AML-193 (cell line): ENCODE results near the gene SLCO2B1.

Experiments used
- DNase-seq, 2 experiments: peaks; one replicate each; lab custom pipeline; 2025; lab: John Stamatoyannopoulos, UW

The SLCO2B1 gene

DNA sequence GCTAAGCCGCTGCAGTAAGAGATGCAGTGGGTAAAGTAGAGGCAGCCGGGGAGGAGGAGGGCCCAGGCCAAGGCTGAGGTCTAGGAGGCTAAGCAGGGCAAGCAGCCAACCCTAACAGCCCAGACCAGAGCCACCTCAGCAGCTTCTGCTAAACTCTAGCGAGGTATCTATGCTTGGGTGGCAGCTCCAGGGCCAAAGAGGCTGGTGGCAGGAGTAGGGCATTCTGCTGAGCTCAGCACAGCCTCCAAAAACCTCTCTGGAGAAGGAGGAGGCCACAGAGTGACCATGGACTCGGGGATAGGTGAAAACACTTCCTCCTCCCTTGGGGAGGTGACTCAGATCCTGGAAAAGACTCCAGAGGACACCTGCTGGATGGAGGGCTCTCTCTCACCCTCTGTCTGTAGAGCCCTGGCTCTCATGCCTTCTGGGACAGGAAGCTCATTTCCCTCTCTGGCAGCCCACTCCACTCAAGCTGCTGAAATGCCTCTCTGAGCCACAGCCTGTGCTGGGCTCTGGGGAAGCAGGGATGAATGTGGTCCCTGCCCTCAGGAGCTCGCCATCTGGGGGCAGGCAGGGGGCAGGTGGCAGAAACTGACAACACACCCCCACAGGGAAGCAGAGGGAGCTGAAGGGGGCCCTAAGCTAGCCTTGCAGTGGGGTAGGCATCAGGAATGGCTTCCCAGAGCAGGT, 73.2 kb downstream of the SLCO2B1 start:
- DNase-seq = no peak

GRCh38 chr11:75225794-75226193, 74.9 kb downstream of the SLCO2B1 start:
- DNase-seq = no peak

DNA sequence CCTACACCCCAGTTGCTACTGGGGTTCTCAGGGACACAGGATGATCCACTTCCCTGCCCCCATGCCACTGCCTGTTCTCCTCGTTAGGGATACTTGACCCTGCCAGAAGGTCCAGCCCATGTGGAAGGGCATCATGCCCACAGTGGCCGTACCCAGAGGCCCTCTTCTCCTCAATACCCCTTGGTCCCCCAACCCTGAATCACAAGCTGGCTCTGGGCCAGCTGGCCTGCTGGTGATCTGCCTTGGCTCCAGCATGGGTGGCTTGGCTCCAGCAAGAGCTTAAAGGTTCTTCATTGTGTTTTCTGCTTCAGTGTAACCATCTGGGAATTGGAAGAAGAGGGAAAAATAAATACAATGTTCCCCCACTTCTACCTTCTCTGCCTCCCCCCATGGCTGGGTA, 78.6 kb downstream of the SLCO2B1 start:
- DNase-seq = no peak

GRCh38 chr11:75230621-75231020, 79.7 kb downstream of the SLCO2B1 start:
- no peak for DNase-seq

GRCh38 chr11:75233754-75234172, 82.9 kb downstream of the SLCO2B1 start:
- peak; percentile 48 to 56 for DNase-seq

GRCh38 chr11:75236062-75236461, 85.2 kb downstream of the SLCO2B1 start:
- no peak for DNase-seq

GRCh38 chr11:75237050-75237449, 86.1 kb downstream of the SLCO2B1 start:
- DNase-seq = no peak

GRCh38 chr11:75238595-75239440, 87.9 kb downstream of the SLCO2B1 start:
- DNase-seq = no peak

GRCh38 chr11:75239531-75240290, 88.8 kb downstream of the SLCO2B1 start:
- no peak for DNase-seq

- DNase-seq = no peak
Measured at GRCh38 chr11:75240311-75241035, 89.6 kb downstream of the SLCO2B1 start, which contains the start of gene TPBGL. TSS of gene TPBGL (plus strand) at chr11:75240774. CDS start at chr11:75241050, 276 bp downstream.

DNA sequence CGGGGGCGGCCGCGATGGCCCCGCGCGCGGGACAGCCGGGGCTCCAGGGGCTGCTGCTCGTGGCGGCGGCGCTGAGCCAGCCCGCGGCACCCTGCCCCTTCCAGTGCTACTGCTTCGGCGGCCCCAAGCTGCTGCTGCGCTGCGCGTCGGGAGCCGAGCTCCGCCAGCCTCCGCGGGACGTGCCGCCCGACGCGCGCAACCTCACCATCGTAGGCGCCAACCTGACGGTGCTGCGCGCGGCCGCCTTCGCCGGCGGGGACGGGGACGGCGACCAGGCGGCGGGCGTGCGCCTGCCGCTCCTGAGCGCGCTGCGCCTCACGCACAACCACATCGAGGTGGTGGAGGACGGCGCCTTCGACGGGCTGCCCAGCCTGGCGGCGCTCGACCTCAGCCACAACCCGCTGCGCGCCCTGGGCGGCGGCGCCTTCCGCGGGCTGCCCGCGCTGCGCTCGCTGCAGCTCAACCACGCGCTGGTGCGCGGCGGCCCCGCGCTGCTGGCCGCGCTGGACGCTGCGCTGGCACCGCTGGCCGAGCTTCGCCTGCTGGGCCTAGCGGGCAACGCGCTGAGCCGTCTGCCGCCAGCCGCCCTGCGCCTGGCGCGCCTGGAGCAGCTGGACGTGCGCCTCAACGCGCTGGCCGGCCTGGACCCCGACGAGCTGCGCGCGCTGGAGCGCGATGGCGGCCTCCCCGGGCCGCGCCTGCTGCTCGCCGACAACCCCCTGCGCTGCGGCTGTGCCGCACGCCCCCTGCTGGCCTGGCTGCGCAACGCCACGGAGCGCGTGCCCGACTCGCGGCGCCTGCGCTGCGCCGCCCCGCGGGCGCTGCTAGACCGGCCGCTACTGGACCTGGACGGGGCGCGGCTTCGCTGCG, 90.4 kb downstream of the SLCO2B1 start:
- peak in 1 of 2 experiments; percentile 32 for DNase-seq

- no peak for DNase-seq
Measured at GRCh38 chr11:75241906-75242644, 91.2 kb downstream of the SLCO2B1 start.

- no peak for DNase-seq
Measured at GRCh38 chr11:75242722-75243600, 92.1 kb downstream of the SLCO2B1 start.

DNA sequence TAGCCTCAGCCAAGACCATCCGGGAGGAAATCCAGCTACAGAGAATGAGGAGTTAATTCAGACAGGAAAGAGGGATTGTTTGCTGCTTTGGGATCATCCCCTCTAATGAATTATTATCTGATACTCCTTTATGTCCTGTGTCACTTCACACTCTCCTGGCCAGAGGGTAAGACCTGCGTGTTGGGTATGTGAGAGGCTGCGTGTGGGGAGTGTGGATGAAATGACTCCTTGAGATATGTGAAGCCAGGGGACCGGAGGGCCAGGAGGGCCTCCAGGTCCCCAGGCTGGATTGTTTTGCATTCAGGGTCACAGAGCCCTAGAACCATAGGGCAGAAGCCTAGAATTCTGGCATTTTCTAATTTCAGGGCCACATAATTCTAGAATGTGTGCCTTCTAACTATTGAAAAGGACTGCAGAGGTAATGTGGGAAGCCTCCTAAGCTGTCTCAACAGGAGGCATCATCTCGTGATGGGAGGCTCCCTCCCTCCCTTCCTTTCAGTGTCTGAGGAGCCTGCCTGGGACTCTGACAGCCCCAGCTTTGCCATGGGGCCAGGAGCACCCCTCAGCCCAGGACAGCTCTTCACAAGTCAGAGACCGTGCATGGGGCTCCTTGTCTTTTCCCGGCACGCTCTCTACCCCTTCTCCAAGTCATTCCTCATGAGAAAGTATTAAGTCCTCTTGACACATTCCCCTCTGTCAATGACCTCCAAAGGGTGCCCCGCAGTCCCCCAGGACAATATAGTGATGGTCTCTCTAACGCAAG, 93.3 kb downstream of the SLCO2B1 start:
- DNase-seq = no peak

DNA sequence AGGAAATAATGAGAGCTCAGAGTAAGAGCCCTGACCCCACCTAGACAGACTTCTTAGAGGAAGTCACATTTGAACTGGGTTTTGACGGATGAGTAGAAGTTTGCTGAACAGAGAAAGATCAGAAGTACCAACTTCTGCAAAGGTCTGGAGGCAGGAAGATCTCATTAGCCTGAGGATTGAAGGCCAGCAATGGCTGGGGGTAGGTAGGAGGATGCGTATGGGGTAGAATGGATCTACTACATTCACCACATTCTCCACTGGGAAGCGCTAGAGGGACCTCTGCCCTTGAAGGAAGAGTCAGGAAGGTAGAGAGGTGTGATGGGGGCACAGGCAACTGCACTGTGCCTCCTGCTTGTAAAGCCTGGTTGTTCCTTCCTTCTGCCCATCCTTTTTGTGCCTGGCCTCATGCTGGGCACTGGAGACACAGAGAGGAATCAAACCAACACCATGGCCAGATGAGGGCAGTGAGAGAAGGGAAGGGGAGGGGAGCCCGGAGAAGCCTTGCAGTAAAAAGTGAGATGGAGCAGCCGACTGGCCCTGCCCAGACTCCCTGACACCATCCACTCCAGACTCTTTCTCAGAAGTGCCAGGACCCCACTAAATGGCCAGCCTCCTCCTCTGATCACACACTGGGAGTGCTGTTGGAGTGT, 94.6 kb downstream of the SLCO2B1 start:
- DNase-seq = no peak

DNA sequence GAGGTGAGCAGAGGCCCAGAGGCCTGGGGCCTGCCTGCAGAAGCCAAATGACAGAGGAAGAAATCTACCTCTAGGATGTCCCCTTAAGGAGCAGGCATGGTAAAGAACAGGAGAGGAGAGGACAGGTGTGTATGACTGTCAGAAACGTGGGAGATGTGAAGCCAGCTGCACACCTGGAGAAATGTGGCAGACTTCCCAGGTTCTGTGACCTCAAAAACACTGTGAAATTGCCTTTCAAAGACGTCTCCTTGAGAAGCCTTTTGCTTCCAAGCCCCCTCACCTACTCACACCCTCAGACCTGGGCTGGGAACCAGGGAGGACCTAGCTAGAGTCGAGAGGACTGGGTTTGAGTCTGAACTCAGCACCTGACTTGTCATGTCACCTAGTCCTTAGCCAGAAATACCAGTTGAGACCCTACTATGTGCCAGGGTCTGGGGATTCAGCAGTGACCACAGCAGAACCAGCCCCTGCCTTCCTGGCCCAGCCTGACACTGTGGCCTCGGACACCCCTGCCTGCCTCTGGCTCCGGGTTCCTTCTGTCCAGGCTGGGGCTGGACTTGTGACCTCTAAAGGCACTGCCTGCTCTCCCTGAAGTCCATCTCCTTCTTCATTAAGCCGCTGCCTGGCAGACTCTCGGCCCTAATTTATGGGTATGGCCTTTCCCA, 95.2 kb downstream of the SLCO2B1 start:
- no peak for DNase-seq

DNA sequence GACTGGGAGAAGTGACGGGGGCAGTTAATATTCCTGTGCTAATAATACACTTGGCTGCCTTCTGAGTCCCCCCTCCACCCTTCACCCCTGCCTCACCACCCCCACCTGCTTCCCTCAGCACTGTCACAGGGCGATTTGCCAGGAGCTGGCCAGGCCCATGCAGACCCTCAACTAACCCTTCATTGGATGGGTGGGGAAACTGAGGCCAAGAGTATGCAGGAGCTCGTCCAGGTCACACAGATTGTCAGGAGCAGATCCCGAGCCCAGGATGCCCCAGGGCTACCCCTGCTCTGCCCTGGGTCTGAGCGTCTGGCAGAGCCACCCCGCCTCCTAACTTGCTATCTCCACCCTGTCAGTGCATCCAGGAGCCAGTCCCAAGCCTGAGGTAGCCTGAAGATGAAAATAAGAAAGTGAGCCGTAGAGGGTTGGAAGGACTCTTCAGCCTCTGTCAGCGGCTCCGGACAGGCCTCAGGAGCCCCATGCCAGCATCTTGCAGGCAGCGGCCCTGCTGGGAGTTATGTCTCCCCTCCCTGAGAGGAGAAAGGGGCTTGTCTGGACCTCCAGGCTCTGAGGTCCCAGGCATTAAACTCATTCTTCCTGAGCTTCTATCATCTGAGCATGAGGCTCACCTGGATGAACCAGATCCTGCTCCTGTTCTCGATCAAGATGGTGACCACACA, 95.9 kb downstream of the SLCO2B1 start:
- no peak for DNase-seq
